ENCODE measurements around the gene GPR107. TPM values are rescaled to one million over a fixed set of nuclear protein-coding genes. Genes with fewer than 3 reads are reported as not detected.

GPR107 gene
- total RNA-seq, 4 donors from 2014 or later, result 19.3 to 36.1 (median 28.9) TPM

DNA sequence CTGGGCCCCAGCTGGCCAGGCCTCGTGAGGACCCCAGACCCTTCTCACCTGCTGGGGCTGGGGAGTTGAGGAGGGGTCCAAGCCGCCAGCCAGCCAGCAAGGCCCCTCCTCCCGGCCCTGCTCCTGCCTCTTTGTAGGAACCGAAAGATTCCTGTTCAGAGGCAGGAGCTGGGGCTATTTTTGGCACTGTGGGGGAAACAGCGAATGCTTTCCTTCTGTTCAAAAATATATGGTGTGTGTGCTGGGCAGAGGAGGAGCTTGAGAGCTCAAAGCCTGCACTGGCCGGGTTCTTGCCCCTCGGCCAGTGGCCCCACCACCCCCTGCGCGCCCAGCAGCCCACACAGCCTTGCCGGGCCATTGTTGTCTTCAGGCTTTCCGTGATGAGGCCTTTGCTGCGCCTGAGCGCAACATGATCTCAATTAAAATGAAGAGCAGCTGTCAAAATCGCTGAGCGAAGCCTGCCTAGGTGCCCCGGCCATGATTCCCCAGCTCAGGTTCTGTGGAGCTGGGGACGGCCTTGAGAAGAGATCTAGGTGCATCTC lies 131.9 kb downstream of the GPR107 start:
- no peaks in the 10 kb centered on the region for H3K27me3 ChIP-seq
- H3K36me3 ChIP-seq, result no peaks in the 10 kb centered on the region
- no peak overlapping the region for H3K4me3 ChIP-seq
- DNase-seq (ENCODE audit: low spot score in 2 of 2), result no peak
- peaks cover 0 to 42% (median 5%) of the 10 kb centered on the region in 4 donors for H3K4me1 ChIP-seq
- peak overlapping the region in 3 of 4 donors; percentile 36 to 71 (median 37) for H3K27ac ChIP-seq
- TF ChIP-seq, protein P1, sequence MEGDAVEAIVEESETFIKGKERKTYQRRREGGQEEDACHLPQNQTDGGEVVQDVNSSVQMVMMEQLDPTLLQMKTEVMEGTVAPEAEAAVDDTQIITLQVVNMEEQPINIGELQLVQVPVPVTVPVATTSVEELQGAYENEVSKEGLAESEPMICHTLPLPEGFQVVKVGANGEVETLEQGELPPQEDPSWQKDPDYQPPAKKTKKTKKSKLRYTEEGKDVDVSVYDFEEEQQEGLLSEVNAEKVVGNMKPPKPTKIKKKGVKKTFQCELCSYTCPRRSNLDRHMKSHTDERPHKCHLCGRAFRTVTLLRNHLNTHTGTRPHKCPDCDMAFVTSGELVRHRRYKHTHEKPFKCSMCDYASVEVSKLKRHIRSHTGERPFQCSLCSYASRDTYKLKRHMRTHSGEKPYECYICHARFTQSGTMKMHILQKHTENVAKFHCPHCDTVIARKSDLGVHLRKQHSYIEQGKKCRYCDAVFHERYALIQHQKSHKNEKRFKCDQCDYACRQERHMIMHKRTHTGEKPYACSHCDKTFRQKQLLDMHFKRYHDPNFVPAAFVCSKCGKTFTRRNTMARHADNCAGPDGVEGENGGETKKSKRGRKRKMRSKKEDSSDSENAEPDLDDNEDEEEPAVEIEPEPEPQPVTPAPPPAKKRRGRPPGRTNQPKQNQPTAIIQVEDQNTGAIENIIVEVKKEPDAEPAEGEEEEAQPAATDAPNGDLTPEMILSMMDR (IDR thresholded peaks at IDR 0.05), result no peak
- no peak for TF ChIP-seq POLR2A (IDR thresholded peaks at IDR 0.05)
- TF ChIP-seq EP300 (IDR thresholded peaks at IDR 0.05), result no peak
- no peaks in the 10 kb centered on the region for H3K9me3 ChIP-seq
- 45 to 58% methylated on average over 10 to 17 of the region's 17 CpGs for WGBS, 2 donors

DNA sequence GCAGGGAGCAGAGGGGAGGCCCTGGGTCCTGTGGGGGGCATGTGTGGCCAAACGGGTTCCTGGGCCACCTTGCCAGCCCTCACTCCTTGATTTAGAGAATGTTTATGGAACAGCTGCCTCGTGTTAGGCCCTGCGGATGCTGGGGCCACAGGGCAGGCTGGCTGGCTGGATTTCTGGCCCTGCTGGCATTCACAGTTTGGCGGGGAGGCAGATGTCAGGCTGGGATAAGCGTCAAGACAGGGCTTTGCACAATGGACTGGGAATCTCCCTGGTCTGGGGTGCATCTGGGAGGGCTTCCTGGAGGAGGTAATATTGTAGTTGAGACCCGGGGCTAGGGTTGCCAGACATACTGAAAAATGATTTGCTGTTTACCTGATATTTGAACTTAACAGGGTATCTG lies 132.3 kb downstream of the GPR107 start:
- H3K27ac ChIP-seq, result peak overlapping the region in 2 of 4 donors; percentile 37 to 71
- H3K4me1 ChIP-seq, result peaks cover 0 to 42% (median 5%) of the 10 kb centered on the region in 4 donors

DNA sequence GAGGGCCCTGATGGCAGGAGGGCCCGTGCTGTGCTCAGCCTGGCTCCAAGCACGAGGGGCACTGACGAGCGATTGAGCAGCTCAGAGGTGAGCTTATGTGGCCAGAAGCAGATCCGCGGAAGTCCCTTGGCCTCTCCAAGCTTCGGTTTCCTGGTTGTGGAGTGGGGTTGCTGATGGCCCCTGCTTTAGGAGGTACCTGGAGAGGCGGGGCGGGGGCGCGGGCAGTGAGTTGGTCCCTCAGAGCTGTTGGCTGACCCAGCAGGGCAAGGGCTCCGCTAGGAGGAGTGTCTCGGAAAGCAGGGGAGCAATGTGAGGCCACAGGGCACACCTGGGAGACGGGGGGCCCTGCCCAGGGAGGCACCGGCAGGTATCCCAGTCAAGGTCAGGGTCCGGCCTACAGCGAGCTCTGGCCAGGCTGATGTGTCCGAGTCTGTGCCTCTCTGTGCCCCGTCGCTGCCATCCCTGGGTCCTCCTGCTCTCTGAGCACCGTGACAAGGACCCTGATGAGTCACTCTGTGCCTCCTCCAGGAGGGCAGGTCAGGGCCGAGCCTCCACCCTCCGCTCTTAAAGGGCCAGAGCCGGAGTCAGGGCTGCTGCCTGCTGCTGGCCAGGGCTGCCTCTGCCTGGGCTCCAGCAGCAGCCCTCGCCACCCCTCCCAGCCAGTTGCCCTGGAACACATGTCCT lies 133.3 kb downstream of the GPR107 start:
- TF ChIP-seq POLR2A (IDR thresholded peaks at IDR 0.05) (no peak), EP300 (IDR thresholded peaks at IDR 0.05) (no peak)
- TF ChIP-seq, protein P1 (IDR thresholded peaks at IDR 0.05), result no peak
- no peaks in the 10 kb centered on the region for H3K9me3 ChIP-seq
- H3K27ac ChIP-seq, result peak overlapping the region in 3 of 4 donors; percentile 42 to 71 (median 43)
- WGBS, 2 donors, result 80 to 85% methylated on average over 15 to 21 of the region's 25 CpGs
- H3K4me3 ChIP-seq, result peak overlapping the region in 1 of 4 donors; percentile 12
- DNase-seq (ENCODE audit: low spot score in 2 of 2), result no peak
- H3K27me3 ChIP-seq, result no peaks in the 10 kb centered on the region
- H3K36me3 ChIP-seq, result no peaks in the 10 kb centered on the region
- peaks cover 0 to 42% (median 5%) of the 10 kb centered on the region in 4 donors for H3K4me1 ChIP-seq

More for the DNA sequence above, 132.3 kb downstream of the GPR107 start:
- no peaks in the 10 kb centered on the region for H3K9me3 ChIP-seq
- 58% methylated on average over 5 to 6 of the region's 6 CpGs for WGBS, 2 donors
- H3K36me3 ChIP-seq, result no peaks in the 10 kb centered on the region
- H3K4me3 ChIP-seq, result no peak overlapping the region
- H3K27me3 ChIP-seq, result no peaks in the 10 kb centered on the region
- no peak for DNase-seq (ENCODE audit: low spot score in 2 of 2)
- TF ChIP-seq POLR2A (IDR thresholded peaks at IDR 0.05) (no peak), EP300 (IDR thresholded peaks at IDR 0.05) (no peak)
- TF ChIP-seq, protein P1 (IDR thresholded peaks at IDR 0.05), result no peak

DNA sequence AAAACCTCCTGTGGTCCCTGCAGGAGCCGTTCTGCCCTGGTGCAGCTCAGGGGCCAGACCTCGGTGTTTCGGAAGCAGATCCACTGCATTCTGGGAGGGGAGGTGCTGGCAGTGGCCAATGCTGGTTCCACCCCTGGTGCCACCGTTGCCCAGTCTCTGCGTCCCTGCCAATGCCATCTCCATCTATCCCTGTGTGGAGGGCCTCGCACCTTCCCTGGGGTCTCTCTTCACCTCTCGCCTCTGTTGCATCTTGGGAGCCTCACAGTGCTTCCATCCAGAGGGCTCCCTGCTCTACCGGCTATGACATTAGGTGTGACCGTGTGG lies 133.8 kb downstream of the GPR107 start:
- H3K4me3 ChIP-seq, result peak overlapping the region in 1 of 4 donors; percentile 12
- 67 to 68% methylated on average over 7 to 9 of the region's 9 CpGs for WGBS, 2 donors

More for the DNA sequence above, 133.8 kb downstream of the GPR107 start:
- H3K9me3 ChIP-seq, result no peaks in the 10 kb centered on the region
- no peak for DNase-seq (ENCODE audit: low spot score in 2 of 2)
- no peaks in the 10 kb centered on the region for H3K27me3 ChIP-seq
- H3K4me1 ChIP-seq, result peaks cover 0 to 42% (median 5%) of the 10 kb centered on the region in 4 donors
- H3K27ac ChIP-seq, result no peak overlapping the region
- no peaks in the 10 kb centered on the region for H3K36me3 ChIP-seq
- TF ChIP-seq EP300 (IDR thresholded peaks at IDR 0.05), result no peak
- TF ChIP-seq, protein P1 (IDR thresholded peaks at IDR 0.05), result no peak
- TF ChIP-seq POLR2A (IDR thresholded peaks at IDR 0.05), result no peak
